CD4-positive, alpha-beta T cell treated with Interleukin-2 at 100 ng/mL for 4 hours (primary cell): ENCODE data around the gene SMOC2.

ENCODE experiments used
- DNase-seq: peaks from one replicate; pipeline ENCODE4 v3.0.0-alpha.2; 2020; ENCODE audit warnings: low spot score

The SMOC2 gene

DNA sequence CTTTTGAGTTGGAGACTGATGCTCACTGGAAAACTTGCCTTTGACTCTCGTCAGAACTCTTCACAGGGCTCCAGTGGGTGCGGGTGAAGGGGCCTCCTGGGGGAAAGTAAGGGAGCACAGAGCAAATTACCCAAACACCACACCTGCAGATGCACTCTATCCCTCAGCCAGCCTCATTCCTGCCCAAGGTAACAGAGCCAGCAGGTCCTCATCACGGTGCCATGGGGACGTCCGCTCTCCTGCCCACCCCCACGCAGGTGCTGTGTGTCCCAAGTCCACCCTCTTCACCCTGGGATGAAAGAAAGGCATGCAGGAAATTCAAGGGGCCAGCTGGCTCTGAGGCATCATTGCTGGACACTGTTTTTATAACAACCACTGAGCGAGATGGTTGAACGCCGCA lies 269.0 kb downstream of the SMOC2 start:
- DNase-seq, result no peak

DNA sequence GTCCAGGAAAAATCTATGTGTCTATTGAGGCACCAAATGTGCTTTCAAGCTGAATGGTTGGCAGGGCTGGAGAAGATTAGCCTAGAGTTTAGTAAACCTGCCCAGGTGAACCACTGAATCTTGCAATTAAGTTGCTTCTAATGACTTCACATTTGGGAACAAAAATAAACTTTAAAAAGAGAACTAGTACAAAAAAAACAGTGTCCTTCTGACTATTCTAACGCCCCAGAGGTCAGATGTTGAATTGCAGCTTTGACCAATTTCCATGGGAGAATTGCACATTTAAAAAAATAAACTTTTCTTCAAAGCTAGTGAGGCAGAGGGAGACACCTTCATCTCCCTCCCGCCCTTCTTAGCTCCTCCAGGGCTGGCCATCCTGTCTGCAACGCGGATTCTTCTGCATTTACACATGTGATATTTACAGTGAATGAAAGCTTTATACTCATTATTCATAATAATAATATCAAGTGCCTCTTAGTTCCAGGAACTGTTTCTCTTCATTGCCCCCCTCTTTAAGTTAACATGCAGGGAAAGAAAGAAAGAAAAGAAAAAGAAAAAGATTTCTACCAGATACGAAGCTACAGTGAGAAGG lies 270.2 kb downstream of the SMOC2 start:
- no peak for DNase-seq

GRCh38 chr6:168711666-168712300 lies 270.8 kb downstream of the SMOC2 start:
- DNase-seq, result no peak

- DNase-seq, result no peak
Observed at GRCh38 chr6:168712993-168713392, 272.0 kb downstream of the SMOC2 start.

- DNase-seq, result no peak
Observed at GRCh38 chr6:168713839-168714238, 272.9 kb downstream of the SMOC2 start.

DNA sequence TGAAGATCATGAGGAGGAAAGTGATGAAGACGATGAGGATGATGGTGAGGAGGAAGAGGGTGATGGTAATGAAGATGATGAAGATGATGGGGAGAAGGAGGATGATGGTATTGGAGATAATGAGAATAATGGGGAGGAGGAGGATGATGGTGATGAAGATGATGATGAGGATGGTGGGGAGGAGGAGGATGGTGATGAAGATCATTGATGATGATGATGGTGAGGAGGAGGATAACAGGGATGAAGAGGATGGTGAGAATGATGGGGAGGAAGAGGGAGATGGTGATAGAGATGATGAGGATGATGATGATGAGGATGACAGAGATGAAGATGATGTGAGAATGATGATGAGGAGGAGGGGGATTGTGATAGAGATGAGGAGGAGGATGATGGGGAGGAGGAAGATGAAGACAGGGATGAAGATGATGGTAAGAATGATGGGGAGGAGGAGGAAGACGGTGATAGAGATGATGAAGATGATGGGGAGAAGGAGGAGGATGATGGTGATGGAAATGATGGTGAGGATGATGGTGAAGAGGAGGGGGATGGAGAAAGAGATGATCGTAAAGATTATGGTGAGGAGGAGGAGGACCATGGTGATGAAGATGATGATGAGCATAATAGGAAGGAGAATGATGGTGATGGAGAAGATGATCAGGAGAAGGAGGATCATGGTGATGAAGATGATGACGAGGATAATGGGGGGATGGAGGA lies 273.7 kb downstream of the SMOC2 start:
- DNase-seq, result no peak

DNA sequence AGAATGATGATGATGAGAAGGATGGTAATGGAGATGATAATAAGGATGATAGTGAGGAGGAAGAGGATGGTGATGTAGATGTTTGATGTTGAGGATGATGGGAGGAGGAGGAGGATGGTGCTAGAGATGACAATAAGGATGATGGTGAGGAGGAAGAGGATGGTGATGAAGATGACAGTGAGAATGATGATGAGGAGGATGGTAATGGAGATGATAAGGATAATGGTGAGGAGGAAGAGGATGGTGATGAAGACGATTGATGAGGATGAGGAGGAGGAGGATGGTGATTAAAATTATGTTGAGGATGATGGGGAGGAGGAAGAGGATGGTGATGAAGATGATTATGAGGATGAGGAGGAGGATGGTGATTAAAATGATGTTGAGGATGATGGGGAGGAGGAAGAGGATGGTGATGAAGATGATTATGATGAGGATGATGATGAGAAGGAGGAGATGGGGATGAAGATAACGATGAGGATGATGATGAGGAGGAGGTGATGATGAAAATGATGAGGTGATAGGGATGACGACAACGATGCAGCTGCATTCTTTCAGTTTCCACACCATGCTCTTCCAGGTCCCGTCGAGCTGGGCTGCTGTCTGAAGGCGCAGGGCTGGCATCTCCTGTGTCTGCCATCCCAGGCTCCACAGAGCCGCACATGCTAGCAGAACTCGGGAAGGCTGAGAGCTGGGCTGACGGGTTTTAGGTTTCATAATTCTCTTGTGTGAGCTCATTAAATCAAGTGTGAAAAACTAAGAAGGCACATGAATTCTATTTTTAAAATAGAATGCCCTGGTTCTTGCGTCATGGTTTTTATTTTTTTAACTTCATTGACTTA lies 274.9 kb downstream of the SMOC2 start:
- DNase-seq, result no peak

GRCh38 chr6:168716581-168716980 lies 275.6 kb downstream of the SMOC2 start:
- no peak for DNase-seq

DNA sequence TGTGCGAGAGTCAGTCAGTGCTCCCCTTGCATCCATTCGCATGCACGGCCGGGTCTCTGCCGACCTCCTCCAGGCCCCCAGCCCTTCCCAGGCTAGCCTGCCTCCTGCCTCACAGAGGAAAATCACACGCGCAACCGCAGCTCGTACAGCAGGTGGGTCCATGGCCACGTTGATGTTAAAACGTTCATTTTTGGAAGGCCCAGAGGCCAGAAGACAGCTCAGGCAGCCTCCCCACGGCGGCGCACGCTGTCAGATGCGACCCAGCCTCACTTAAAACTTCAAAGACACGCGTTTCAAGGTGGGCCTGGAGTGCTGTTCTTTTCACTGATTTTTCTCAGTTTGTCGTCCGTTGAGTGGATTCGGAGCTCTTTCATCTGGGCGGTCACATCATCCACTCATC lies 276.5 kb downstream of the SMOC2 start:
- DNase-seq, result no peak
